Prostate gland (tissue), 2 donors: Measurements from ENCODE around the gene RITA1.

Experiments used
- POLR2A ChIP-seq: fragments of 450-650 bp; IDR thresholded peaks from one replicate; pipeline ENCODE4 v1.6.1; 2016; ENCODE audit warnings: antibody characterized with exemption, mild to moderate bottlenecking
- POLR2AphosphoS5 ChIP-seq: sonication (generic); formaldehyde crosslinking; IDR thresholded peaks from one replicate; pipeline ENCODE4 v1.6.1; 2017; ENCODE audit warnings: antibody characterized with exemption
- TF ChIP-seq, protein P1 (sequence below), 4 experiments: fragments of 200-600 bp in 2 of 4; fragments of 450-650 bp in 2 of 4; sonication (generic) in 2 of 4; IDR thresholded peaks; 1 replicate in 3 of 4; 2 replicates in 1 of 4; pipeline ENCODE4 v1.5.1; 2016 to 2019; ENCODE audit warnings: antibody characterized with exemption in 4 of 4, mild to moderate bottlenecking in 2 of 4, moderate library complexity in 2 of 4

DNA sequence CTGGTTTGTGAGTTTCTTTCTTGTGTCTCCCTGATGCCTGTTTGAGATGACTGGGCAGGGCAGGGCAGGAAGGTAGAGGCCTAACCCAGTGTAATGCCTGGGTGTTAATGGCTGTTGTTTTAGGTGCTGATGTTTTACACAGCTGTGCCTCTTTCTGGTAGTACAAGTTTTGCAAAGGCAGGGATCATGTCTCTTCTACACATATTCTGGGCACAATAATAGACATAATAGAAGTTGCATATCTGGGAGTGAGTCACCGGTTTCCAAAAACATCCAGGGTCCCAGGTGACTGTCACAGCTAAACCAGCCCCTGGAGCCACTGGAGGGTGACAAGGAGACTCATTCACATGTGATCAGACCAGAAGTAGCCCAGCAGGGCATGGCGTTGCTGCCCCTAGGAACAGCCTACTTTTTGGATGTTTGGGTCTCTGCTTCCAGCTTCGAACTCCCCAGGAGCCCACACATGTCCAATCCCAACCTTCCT lies 53.8 kb downstream of the RITA1 start:
- TF ChIP-seq, protein P1, sequence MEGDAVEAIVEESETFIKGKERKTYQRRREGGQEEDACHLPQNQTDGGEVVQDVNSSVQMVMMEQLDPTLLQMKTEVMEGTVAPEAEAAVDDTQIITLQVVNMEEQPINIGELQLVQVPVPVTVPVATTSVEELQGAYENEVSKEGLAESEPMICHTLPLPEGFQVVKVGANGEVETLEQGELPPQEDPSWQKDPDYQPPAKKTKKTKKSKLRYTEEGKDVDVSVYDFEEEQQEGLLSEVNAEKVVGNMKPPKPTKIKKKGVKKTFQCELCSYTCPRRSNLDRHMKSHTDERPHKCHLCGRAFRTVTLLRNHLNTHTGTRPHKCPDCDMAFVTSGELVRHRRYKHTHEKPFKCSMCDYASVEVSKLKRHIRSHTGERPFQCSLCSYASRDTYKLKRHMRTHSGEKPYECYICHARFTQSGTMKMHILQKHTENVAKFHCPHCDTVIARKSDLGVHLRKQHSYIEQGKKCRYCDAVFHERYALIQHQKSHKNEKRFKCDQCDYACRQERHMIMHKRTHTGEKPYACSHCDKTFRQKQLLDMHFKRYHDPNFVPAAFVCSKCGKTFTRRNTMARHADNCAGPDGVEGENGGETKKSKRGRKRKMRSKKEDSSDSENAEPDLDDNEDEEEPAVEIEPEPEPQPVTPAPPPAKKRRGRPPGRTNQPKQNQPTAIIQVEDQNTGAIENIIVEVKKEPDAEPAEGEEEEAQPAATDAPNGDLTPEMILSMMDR (IDR thresholded peaks at IDR 0.05): no peak
- TF ChIP-seq POLR2AphosphoS5 (no peak), POLR2A (no peak)
